ENCODE measurements around the gene COASY. TPM values are rescaled to one million over a fixed set of nuclear protein-coding genes. Genes with fewer than 3 reads are reported as not detected.
A peak's percentile ranks its signal among the peaks of the same experiment; 100 is the strongest.
"Not testable (repeated sequence)": the region's sequence is repeated elsewhere in the genome, so short reads cannot be mapped to it uniquely, and the experiment has no call there.

COASY gene
- total RNA-seq, 4 donors from 2014 or later: 16.8 to 25.8 (median 19.9) TPM

DNA sequence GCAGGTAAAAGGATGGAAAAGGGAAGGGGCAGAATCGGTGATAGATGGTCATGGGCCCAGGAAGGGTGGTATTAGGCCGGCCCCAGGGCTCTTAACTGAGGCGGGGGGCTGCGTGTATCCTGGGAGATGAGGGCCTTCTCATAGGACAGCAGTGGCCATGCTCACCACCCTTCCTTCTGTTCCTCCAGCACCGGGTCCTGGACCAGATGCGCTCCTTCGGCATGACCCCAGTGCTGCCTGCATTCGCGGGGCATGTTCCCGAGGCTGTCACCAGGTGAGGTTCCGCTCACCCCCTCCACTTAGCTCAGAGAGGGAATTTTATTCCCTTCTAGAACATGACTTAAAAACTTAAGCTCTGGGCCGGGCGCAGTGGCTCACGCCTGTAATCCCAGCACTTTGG lies 23.5 kb upstream of the COASY start:
- Histone ChIP-seq H3K4me3 (no peak overlapping the region), H3K27me3 (no peaks in the 10 kb centered on the region), H3K27ac (peak overlapping the region in 1 of 4 donors; percentile 91), H3K4me1 (peaks cover 0 to 33% (median 8%) of the 10 kb centered on the region in 3 donors), H3K36me3 (peaks cover 0 to 54% of the 10 kb centered on the region in 2 donors), H3K9me3 (no peaks in the 10 kb centered on the region)
- 100% methylated on average over 2 of the region's 14 CpGs; no CpG with 5 or more reads in 1 of the 2 donors for WGBS, 2 donors (ENCODE audit: low coverage in 1 of 2)
- TF ChIP-seq POLR2A (IDR thresholded peaks at IDR 0.05) (no peak), EP300 (IDR thresholded peaks at IDR 0.05) (no peak), POLR2AphosphoS5 (IDR thresholded peaks at IDR 0.05) (no peak), CTCF (IDR thresholded peaks at IDR 0.05) (no peak)
- ATAC-seq: no peak

- whole genome bisulfite sequencing, 2 donors (ENCODE audit: low coverage in 1 of 2): 74 to 90% methylated on average over 3 to 4 of the region's 4 CpGs
- not testable (repeated sequence) for H3K9me3 ChIP-seq, H3K27me3 ChIP-seq, H3K27ac ChIP-seq, ATAC-seq, H3K4me3 ChIP-seq
- peaks cover 0 to 70% of the 10 kb centered on the region in 2 donors for H3K36me3 ChIP-seq
- H3K4me1 ChIP-seq: peaks cover 0 to 21% (median 8%) of the 10 kb centered on the region in 3 donors
Measured at GRCh38 chr17:42540558-42540957, 21.4 kb upstream of the COASY start.

GRCh38 chr17:42541041-42541833 lies 20.7 kb upstream of the COASY start:
- Histone ChIP-seq H3K27ac (no peak overlapping the region), H3K27me3 (no peaks in the 10 kb centered on the region), H3K4me1 (peaks cover 0 to 17% (median 8%) of the 10 kb centered on the region in 3 donors), H3K4me3 (no peak overlapping the region), H3K36me3 (peaks cover 0 to 70% of the 10 kb centered on the region in 2 donors), H3K9me3 (no peaks in the 10 kb centered on the region)
- TF ChIP-seq POLR2A (IDR thresholded peaks at IDR 0.05): no peak
- no peak for TF ChIP-seq EP300 (IDR thresholded peaks at IDR 0.05)
- no peak for TF ChIP-seq CTCF (IDR thresholded peaks at IDR 0.05)
- no peak for TF ChIP-seq POLR2AphosphoS5 (IDR thresholded peaks at IDR 0.05)
- WGBS, 2 donors (ENCODE audit: low coverage in 1 of 2): 60 to 79% methylated on average over 1 to 6 of the region's 17 CpGs
- no peak for ATAC-seq

- no peaks in the 10 kb centered on the region for H3K27me3 ChIP-seq
- no peaks in the 10 kb centered on the region for H3K9me3 ChIP-seq
- peaks cover 0 to 73% of the 10 kb centered on the region in 2 donors for H3K36me3 ChIP-seq
- H3K4me3 ChIP-seq: no peak overlapping the region
- peaks cover 0 to 8% (median 5%) of the 10 kb centered on the region in 3 donors for H3K4me1 ChIP-seq
- no peak for ATAC-seq
- no peak for TF ChIP-seq EP300 (IDR thresholded peaks at IDR 0.05)
- TF ChIP-seq POLR2A (IDR thresholded peaks at IDR 0.05): no peak
- no peak for TF ChIP-seq POLR2AphosphoS5 (IDR thresholded peaks at IDR 0.05)
- TF ChIP-seq CTCF (IDR thresholded peaks at IDR 0.05): no peak
- no CpG with 5 or more reads among the region's 39 CpGs for WGBS, 2 donors (ENCODE audit: low coverage in 1 of 2)
- no peak overlapping the region for H3K27ac ChIP-seq
Measured at GRCh38 chr17:42543190-42544079, 18.5 kb upstream of the COASY start.

DNA sequence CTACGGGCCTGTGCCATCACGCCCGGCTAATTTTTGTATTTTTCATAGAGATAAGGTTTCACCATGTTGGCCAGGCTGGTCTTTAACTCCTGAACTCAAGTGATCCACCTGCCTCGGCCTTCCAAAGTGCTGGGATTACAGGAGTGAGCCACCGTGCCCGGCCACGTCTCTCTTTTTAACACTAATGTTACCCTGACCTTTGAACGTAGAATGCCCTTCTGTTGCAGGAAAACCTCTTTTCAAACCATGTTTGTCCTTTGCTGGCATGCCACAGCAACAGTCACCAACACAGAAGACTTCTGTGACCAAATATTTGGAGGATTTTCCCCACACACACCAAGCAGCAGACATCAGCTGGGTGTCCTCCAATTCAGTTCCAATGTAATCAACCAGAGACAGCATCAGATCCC lies 17.1 kb upstream of the COASY start:
- Histone ChIP-seq H3K9me3 (no peaks in the 10 kb centered on the region), H3K4me1 (peaks cover 0 to 13% (median 8%) of the 10 kb centered on the region in 3 donors), H3K4me3 (no peak overlapping the region), H3K27me3 (no peaks in the 10 kb centered on the region), H3K27ac (no peak overlapping the region), H3K36me3 (peaks cover 0 to 59% of the 10 kb centered on the region in 2 donors)
- TF ChIP-seq POLR2AphosphoS5 (IDR thresholded peaks at IDR 0.05): no peak
- TF ChIP-seq POLR2A (IDR thresholded peaks at IDR 0.05): no peak
- no peak for TF ChIP-seq CTCF (IDR thresholded peaks at IDR 0.05)
- TF ChIP-seq EP300 (IDR thresholded peaks at IDR 0.05): no peak
- WGBS, 2 donors (ENCODE audit: low coverage in 1 of 2): 72 to 81% methylated on average over 8 of the region's 8 CpGs
- no peak for ATAC-seq

- not testable (repeated sequence) for H3K27me3 ChIP-seq, ATAC-seq, H3K9me3 ChIP-seq, H3K4me3 ChIP-seq, H3K27ac ChIP-seq
- H3K4me1 ChIP-seq: peaks cover 0 to 13% (median 8%) of the 10 kb centered on the region in 3 donors
- 96% methylated on average over 5 of the region's 9 CpGs; no CpG with 5 or more reads in 1 of the 2 donors for WGBS, 2 donors (ENCODE audit: low coverage in 1 of 2)
- H3K36me3 ChIP-seq: peaks cover 0 to 48% of the 10 kb centered on the region in 2 donors
Measured at GRCh38 chr17:42545755-42546505, 16.0 kb upstream of the COASY start.
